SIG-M5 treated with dmso at 0.1 percent for 504 hours (cell line): ENCODE measurements around the gene SCMH1.

ENCODE experiments used
- DNase-seq: peaks from one replicate; lab custom pipeline; 2025; ENCODE audit not compliant: unreplicated experiment; lab: John Stamatoyannopoulos, UW

The SCMH1 gene

DNA sequence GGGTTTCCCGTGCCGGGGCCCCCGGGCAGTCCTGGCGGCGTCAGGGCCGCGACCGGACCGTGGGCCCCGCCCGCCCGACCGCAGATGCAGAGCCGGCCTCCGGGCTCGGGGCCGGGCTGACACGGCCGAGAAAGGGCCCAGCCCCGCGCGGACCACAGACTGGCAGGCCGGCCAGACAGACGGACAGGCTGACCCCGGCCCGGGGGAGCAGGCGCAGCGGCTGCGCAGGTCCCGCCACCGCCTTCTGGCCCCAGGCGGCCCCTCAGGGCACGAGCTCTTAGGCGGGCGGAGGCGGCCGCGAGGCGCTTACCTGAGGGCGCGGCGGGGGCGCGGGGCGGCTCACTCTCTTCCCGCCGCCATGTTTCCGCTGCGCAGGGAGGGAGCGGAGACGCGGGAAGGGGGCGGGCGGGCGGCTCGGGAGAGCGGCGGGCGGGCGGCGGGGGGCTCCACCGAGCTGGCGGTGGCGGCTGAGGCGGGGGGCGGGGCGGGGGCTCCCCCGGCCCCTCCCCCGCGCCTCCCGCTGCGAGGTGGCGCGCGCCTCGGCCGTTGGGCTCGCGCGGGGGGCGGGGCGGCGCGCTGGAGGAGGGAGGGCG, at the start of gene SCMH1:
Gene SCMH1 (minus strand): TSS at position 558 of the 593 bp plus-strand sequence. CDS start 56,173 bp downstream, outside the sequence.
- peak; percentile 39 for DNase-seq

DNA sequence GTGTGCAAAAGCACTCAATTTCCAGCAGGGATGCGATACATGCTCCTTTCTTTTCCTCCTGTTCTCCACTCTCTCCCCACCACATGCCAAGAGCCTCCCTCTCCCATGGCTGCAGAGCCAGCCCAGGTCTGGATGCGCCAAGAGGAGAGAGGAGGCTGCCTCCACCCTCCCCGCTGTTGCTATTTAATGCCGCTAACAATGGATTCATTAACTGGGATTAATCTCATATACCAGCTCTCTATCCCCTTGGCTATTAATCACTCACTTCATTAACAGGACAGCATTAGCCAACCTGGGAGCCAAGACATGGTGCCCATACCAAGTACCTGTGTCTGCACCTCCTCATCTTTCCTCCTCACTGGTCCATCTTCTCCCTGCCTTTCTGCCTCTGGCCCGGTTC, 49.1 kb upstream of the SCMH1 start:
- no peak for DNase-seq

DNA sequence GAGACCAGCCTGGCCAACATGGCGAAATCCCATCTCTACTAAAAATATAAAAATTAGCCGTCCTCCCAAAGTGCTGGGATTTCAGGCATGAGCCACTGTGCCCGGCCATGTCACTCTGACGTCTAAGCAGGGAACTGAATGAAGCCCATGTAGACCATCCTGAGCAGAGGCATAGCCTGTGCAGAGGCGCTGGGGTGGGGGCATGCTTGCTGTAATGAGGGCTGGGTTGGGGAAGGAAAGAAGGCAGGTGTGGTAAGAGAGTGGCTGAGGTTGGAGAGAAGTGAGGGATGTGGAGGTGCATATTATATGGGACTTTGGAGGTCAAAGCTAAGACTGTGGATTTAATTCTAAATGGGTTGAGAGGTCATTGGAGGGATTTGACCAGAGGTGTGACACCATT, 47.1 kb upstream of the SCMH1 start:
- DNase-seq: no peak

DNA sequence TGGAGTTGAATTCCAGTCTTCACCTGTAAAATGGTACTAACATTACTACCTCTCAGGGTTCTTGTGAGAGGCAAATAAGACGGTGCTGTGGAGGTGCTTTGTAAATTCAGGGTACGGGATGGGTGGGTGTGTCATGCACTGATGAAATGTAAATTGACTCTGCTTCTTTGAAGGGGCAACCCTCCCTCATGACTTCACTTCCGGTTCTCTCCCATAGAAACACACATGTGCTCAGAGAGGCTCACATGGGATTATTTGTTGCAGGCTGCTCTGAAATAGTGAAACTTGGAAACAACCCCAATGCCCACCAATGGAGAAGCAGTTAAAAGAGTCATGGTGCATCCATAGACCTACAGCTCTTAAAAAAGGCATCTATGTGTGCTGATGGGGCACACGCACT, 44.9 kb upstream of the SCMH1 start:
- no peak for DNase-seq

DNA sequence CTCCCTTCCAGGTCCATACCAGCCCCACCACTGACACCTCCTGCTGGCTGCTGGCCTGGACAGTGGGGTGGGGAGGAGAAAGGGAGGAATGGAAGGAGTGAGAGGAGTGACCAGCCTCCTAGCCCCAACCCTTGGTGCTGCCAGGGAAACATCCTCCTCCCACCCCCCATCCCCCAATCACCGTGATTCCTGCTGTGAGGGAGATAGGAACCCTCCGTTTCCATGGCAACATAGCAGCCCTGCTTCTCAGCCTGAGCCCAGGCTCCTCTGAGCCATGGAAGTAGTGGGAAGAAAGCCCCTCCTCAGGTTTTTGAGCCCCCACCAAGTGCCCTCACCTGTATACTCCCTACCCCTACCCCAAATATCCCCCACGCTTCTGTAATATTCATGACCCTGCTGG, 44.4 kb upstream of the SCMH1 start:
- DNase-seq: no peak

DNA sequence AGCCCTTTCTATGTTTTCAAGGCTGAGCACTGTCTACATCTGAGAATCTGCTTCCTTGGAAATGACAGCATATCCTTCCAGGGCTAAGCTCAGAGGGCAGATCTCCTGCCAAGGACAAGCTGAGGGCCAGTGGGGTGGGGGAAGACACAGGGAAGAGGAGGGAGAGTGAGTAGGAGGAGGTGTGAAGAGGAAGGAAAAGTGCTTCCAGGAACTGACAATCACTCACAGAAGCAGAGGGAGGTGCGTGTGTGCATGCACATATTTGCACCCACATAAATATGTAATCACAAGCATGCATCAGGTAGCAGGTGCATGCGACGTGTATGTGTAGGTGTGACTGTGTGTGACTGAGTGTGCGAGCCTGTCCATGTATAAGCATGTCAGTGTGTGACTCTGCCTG, 43.7 kb upstream of the SCMH1 start:
- DNase-seq: no peak

DNA sequence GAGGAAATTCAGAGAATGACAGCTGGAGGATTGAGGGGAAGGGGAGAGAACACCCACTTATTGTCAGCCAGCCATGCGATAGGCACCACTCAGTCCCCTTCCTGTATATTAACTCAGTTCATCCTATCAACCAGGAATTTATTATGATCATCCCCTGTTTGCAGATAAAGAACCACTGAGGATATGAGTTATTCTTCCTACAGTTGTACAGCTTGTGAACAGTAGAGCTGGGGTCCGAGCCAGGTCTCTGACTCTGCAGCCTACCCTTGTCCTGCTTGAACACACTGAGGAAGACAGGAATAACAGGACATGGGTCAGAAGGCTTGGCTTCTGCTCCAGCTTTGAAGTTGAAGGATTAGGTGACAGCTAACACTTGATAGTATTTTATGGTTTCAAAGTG, 42.0 kb upstream of the SCMH1 start:
- no peak for DNase-seq

DNA sequence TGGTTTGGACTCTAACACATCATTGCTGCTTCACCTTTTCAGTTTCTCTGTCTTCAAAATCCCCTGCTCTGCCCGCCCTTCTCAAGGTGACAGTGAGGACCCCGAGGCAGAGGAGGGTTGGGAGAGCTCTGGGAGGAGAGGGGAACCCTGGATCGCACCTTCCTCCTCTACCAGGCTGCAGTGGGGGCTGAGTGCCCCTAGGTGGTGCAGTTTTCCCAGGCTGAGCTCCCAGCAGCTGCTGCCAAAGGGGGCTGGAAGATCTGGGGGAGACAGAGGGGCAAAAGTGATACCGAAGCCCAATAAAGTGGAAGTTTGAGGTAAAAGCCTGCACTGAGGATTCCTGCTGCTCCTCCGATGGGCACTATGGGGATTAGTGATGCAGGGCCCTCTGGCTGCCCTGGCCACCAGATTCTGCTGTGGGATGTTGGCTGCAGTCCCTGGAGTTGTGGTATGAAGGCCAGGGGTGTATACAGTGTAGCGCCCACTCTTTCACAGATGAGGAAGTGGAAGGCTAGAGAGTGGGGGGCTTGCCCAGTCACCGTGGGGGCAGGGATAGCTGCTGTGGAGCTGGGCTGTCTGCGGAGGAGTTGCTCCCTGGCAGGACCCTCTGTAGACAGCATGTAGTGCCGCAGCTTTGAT, 40.7 kb upstream of the SCMH1 start:
- no peak for DNase-seq

DNA sequence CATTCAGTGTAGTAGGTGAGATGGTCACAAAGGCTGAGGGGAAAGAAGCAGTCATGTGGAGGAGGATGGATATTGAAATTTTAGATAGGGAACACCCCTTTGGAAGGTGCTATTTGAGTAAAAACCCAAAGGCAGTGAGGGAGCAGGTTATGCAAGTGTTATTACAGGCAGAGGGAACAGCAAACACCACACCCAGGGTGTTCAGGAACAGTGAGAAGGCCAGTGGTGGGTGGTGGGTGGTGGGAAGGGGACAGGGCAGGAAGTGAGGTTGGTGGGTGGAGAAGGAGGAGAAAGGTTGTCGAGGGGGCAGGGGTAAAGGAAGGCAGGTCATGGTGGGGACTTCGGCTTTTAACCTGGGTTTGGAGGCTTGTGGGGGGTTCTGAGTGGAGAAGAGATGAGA, 39.2 kb upstream of the SCMH1 start:
- no peak for DNase-seq

DNA sequence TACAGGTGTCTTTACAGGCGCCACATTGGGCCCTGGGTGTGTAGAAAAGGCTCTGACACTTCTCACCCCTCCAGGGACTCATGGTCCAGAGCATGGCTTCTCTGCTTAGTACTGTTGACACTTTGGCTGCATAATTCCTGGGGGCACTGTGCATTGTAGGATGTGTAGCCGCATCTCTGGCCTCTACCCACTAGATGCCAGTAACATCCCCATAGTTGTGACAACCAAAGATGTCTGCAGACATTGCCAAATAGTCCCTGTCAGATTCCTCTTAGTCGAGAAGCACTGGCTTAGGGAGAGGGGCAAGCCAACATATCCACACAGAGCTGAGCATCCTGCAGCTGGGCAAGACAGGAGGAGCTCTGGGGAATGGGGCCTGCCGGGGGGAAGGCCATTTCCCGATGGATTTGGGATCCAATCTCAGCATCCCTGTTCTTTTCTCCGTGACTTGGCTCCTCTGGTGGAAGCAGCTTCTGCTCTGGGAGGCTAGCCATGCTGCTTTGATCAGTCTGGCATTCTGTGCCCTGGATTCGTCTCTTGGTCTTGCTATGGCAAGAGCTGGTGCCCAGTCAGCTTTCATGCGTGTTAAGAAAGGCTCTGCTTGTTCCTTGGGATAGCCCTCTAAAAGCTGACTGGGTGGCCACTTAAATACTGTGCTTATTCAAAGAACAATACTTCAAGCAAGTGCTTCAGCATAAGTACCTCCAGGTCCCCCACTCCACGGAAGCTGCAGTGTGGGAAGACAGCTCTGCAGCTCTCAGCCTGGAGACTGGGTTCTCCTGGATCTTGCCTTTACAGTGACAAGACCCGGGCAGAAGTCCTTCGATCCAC, 38.3 kb upstream of the SCMH1 start:
- DNase-seq: no peak

DNA sequence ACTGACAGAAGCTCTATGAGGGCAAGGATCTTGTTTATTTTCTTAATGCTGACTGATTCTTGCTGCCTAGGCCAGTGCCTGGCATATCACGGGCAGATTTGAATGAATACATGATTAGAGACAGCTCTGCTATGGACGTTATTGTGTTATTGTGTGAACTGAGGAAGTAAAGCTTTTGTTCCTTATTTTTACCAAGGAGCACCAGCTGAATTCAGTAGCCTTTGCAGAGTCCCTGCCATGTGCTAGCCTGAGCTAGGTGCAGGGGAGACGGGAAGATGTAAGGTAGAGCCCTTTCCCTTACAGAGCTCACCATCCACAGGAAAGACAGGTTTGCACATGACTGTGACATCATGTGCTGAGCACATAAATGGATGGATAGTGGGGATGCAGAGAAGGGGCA, 36.0 kb upstream of the SCMH1 start:
- DNase-seq: peak; percentile 31

DNA sequence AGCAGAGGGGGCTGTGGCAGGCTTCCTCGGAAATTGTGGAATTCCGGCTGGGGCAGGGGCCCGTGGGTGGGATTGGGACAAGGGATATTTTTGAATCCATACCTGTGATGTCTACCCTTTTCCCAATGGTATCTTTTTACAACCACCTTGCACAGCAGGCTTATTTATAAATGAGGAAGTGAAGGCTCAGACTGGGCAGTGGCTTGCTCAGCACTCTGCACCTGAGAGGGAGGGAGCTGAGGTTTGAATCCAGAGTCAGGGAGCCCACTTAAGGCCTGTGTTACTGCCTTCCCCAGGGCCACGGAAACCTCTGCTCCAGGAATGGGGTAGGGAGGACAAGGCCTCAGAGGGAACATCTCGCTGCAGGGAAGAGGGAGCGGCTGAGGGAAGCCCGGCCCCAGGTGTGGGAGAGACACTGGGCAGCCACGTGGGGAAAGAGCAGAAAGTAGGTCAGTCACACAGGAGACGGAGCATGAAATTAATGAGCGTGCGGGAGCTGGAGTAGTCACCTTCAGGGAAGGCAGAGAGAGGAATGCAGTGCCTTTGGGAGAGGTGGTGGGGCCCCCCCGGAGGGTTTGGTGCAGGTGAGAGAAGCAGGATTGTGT, 35.4 kb upstream of the SCMH1 start:
- DNase-seq: peak; percentile 17

DNA sequence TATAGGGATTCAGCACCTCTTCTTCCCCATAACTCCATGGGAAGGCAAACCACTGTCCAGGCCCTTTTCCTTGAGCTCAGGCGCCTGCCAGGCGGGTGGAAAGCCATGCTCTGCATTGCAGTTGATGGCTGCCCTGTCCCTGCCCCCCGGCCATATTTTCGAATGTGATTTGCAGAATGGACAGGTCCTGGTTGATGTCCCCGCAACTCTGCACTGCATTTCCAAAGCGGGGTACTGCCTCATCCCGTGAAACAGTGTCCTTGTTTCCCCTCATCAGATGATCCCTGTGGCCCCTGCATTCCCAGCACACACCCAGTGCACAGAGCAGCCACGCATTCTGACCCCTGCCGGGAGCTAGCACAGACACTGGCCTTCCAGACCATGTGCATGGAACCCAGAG, 33.7 kb upstream of the SCMH1 start:
- no peak for DNase-seq

DNA sequence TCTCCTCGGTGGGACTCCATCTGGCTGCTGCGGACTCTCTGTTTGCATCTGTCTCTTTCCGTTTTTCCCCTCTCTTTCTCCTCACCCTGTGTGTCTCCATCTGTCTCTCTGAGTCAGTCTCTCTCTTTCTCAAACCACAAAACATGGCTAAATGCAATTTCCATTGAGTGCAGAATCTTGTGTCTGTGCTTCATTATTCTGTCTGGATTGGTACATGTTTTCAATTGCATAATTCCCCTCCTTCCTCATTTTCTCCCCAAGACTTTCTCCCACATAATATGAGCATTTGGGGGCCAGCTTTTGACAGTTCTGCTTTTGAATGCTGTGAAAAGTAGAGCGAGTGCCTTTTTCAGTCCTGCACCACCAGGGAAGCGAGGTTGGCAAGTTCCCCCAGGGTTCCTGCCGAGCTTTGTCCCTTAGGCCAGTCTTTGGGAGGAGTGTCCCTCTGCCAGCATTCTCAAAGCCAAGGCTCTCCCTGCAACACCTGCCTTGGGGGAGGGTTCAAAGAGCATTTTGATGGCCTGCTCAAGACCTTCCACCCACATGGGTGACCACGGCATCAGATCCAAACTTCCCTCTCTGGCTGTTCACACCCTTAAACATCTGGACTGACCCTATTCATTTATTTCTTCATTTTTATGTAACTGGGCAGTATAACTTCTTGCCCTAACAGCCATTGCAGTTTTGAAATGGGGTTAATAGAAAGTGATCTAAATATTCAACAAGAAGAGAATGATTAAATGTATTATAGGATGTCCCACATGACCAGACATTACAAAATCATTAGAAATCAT, 32.8 kb upstream of the SCMH1 start:
- peak; percentile 97 for DNase-seq

DNA sequence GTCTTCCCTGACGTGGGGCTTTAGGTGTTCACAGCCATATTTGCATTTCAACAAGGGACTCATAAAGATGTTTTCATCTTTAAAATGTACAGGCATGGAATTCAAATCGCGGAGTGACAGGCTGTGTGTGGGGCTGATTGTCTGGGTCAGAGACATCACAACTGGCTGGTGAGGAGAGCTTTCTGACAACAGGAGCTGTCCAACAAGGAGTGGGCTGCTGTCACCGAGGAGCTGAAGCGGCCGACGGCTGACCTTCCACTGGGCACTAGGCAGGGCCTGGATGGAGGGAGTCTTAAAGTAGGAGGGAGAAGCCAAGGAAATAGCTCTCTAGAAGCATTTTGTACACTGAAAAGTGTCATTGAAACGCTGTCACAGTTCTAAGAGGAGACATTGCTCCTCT, 30.5 kb upstream of the SCMH1 start:
- DNase-seq: no peak

DNA sequence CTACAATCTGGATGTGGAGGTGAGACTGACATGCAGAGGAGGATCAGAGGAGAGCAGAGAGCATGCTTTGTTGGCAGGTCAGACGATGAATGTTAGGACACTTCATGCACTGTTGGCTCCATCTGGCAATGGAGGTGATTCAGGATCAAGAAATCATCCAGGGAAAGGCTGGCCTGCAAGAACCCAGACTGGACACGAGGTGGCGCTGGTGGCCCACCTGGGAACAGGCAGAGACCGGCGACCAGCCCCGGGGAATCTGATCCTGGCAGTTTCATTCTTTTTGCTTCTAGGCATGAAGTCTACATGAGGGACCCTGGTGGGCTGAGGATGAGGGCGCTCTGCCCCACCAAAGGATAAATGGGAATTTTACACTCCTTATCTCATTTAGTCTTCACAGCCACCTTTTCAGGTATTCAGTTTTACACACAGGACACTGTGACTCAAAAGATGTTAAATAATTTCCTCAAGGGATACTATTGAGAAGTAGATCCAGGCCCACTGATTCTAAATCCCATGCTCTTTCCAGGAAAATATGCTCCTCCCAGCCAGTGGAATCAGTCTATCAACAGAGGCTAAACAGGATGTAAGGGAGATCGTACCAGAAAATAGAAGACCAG, 26.2 kb upstream of the SCMH1 start:
- DNase-seq: peak; percentile 50

DNA sequence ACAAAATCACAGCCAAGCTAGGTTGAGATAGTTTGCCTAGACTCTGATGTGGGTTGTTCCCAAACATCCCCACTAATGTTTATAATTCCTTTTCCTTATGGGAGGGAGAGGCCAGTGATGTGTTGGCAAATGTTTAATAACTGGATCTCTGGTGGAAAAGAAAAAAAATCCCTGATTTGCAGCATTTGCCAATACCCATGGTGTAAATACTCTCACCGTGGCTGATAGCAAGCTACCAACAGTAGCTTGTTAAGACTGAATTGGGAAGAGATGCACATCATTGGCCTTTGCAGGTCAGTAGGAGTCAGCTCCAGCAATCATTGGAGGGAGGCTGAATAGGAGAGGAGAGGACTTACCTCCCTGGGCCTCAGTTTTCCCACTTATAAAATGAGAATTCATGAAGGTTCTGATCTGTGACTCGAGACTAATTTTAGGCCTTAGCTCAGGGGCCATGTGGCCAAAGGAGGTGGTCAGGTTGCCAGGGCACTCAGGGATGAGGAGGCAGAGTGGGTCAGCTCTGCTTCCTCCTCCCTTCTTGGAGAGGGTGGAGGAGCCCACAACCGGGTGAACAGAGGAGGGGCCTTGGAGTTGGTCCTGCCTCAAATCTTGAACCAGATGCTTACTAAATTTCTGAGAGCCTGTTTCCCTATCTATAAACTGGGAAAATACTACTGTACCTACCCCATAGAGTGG, 20.0 kb upstream of the SCMH1 start:
- DNase-seq: no peak

DNA sequence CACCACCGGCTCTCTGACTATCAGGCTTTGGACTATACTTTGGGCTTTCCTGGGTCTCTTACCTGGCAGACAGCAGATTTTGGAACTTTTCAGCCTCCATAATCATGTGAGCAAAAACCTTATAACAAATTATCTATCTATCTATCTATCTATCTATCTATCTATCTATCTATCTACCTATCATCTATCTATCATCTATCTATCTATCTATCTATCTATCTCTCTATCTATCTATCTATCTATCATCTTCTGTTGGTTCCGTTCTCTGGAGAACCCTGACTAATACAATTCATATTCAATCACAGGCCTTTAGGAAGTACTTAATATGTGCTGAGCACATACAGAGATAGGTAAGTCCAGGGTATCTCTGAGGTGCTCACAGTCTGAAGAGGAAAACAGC, 18.7 kb upstream of the SCMH1 start:
- DNase-seq: no peak

DNA sequence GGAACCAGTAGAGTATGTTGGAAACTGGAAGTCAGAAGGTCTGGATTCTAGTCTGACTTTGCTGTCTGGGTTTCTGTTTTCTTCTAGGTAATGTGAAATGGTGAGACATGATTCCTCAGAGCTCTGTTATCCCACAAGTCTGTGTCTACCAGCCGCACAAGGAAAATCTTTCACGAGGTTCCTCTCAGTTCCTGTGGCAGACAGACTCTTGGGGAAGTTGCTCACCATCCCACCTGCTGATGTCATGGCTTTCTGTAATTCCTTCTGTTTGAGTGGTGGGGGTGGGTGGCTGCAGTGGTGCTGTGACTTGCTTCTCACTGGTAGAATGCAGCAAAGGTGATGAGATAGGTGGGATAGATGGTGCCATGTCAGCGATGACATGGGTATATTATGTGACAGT, 17.1 kb upstream of the SCMH1 start:
- no peak for DNase-seq

DNA sequence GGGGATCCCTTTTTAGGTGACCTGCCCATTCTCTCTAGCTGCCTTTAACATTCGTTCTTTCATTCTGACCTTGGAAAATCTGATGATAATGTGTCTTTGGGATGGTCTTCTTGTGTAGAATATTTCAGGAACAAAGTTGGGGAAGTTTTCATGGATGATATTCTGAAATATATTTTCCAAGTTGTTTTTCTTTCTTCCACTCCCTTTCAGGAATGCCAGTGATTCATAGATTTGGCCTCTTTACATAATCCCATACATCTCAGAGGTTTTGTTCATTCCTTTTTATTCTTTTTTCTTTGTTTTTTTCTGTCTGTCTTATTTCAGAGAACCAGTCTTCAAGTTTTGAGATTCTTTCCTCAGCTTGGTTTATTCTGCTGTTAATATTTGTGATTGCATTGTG, 13.9 kb upstream of the SCMH1 start:
- DNase-seq: no peak
